ENCODE measurements around the gene AKR1A1. TPM values are rescaled to one million over a fixed set of nuclear protein-coding genes. Genes with fewer than 3 reads are reported as not detected.

Gene AKR1A1
- total RNA-seq, 2 donors from 2014 or later: 155 to 178 TPM

- no peak for ATAC-seq (replicated peaks in 1 of 2)
Observed at GRCh38 chr1:45567911-45568310, 17.3 kb downstream of the AKR1A1 start.

GRCh38 chr1:45568421-45568820 is 17.8 kb downstream of the AKR1A1 start:
- H3K4me1 Mint-ChIP-seq (ENCODE audit: low read depth): peaks cover 4% of the 10 kb centered on the region
- H3K4me3 Mint-ChIP-seq: no peak overlapping the region
- DNase-seq: no peak
- H3K27me3 Mint-ChIP-seq (ENCODE audit: low read depth): no peaks in the 10 kb centered on the region
- no peak for ATAC-seq (replicated peaks in 1 of 2)
- H3K9me3 Mint-ChIP-seq: no peaks in the 10 kb centered on the region
- H3K27ac Mint-ChIP-seq: no peak overlapping the region
- peaks cover 0 to 6% of the 10 kb centered on the region in 2 donors for H3K36me3 Mint-ChIP-seq (ENCODE audit: insufficient read depth in 2 of 2)

More at GRCh38 chr1:45567911-45568310, 17.3 kb downstream of the AKR1A1 start:
- Mint-ChIP-seq H3K4me3 (no peak overlapping the region), H3K36me3 (ENCODE audit: insufficient read depth in 2 of 2) (peaks cover 0 to 11% of the 10 kb centered on the region in 2 donors), H3K27ac (no peak overlapping the region), H3K9me3 (no peaks in the 10 kb centered on the region), H3K27me3 (ENCODE audit: low read depth) (no peaks in the 10 kb centered on the region), H3K4me1 (ENCODE audit: low read depth) (peaks cover 4% of the 10 kb centered on the region)
- no peak for DNase-seq

- DNase-seq (no peak), ATAC-seq (replicated peaks in 1 of 2) (peak in 1 of 2 donors; percentile 14)
- Mint-ChIP-seq H3K27me3 (ENCODE audit: low read depth) (no peaks in the 10 kb centered on the region), H3K27ac (no peak overlapping the region), H3K9me3 (no peaks in the 10 kb centered on the region), H3K4me1 (ENCODE audit: low read depth) (peaks cover 4% of the 10 kb centered on the region), H3K36me3 (ENCODE audit: insufficient read depth in 2 of 2) (peaks cover 0 to 4% of the 10 kb centered on the region in 2 donors), H3K4me3 (no peak overlapping the region)
Observed at GRCh38 chr1:45569571-45569961, 18.9 kb downstream of the AKR1A1 start.

- Mint-ChIP-seq H3K4me1 (ENCODE audit: low read depth) (peaks cover 4% of the 10 kb centered on the region), H3K4me3 (no peak overlapping the region), H3K9me3 (no peaks in the 10 kb centered on the region), H3K27ac (no peak overlapping the region), H3K27me3 (ENCODE audit: low read depth) (no peaks in the 10 kb centered on the region), H3K36me3 (ENCODE audit: insufficient read depth in 2 of 2) (peaks cover 0 to 4% of the 10 kb centered on the region in 2 donors)
- ATAC-seq (replicated peaks in 1 of 2): peak; percentile 84 to 93
- DNase-seq: peak; percentile 66 to 70
Observed at GRCh38 chr1:45569962-45570581, 19.4 kb downstream of the AKR1A1 start.

- H3K36me3 Mint-ChIP-seq (ENCODE audit: insufficient read depth in 2 of 2): peaks cover 0 to 4% of the 10 kb centered on the region in 2 donors
- DNase-seq (no peak), ATAC-seq (replicated peaks in 1 of 2) (no peak)
- H3K4me3 Mint-ChIP-seq: no peak overlapping the region
- no peak overlapping the region for H3K27ac Mint-ChIP-seq
- H3K9me3 Mint-ChIP-seq: no peaks in the 10 kb centered on the region
- H3K27me3 Mint-ChIP-seq (ENCODE audit: low read depth): no peaks in the 10 kb centered on the region
- peaks cover 4% of the 10 kb centered on the region for H3K4me1 Mint-ChIP-seq (ENCODE audit: low read depth)
Observed at GRCh38 chr1:45570631-45571030, 20.0 kb downstream of the AKR1A1 start.

GRCh38 chr1:45573231-45573804 is 22.7 kb downstream of the AKR1A1 start:
- DNase-seq (no peak), ATAC-seq (replicated peaks in 1 of 2) (no peak)
- Mint-ChIP-seq H3K36me3 (ENCODE audit: insufficient read depth in 2 of 2) (peaks cover 0 to 2% of the 10 kb centered on the region in 2 donors), H3K4me1 (ENCODE audit: low read depth) (no peaks in the 10 kb centered on the region), H3K27me3 (ENCODE audit: low read depth) (no peaks in the 10 kb centered on the region), H3K9me3 (no peaks in the 10 kb centered on the region), H3K27ac (no peak overlapping the region), H3K4me3 (no peak overlapping the region)

GRCh38 chr1:45574105-45574626 is 23.5 kb downstream of the AKR1A1 start:
- no peak overlapping the region for H3K27ac Mint-ChIP-seq
- H3K36me3 Mint-ChIP-seq (ENCODE audit: insufficient read depth in 2 of 2): no peaks in the 10 kb centered on the region
- H3K9me3 Mint-ChIP-seq: no peaks in the 10 kb centered on the region
- no peak overlapping the region for H3K4me3 Mint-ChIP-seq
- no peaks in the 10 kb centered on the region for H3K4me1 Mint-ChIP-seq (ENCODE audit: low read depth)
- H3K27me3 Mint-ChIP-seq (ENCODE audit: low read depth): no peaks in the 10 kb centered on the region
- ATAC-seq (replicated peaks in 1 of 2) (no peak), DNase-seq (no peak)

GRCh38 chr1:45583264-45583665 is 32.6 kb downstream of the AKR1A1 start:
- peak overlapping the region; percentile 91 to 97 for H3K4me3 Mint-ChIP-seq
- no peaks in the 10 kb centered on the region for H3K27me3 Mint-ChIP-seq (ENCODE audit: low read depth)
- H3K36me3 Mint-ChIP-seq (ENCODE audit: insufficient read depth in 2 of 2): peaks cover 7 to 14% of the 10 kb centered on the region in 2 donors
- H3K27ac Mint-ChIP-seq: peak overlapping the region; percentile 93
- no peaks in the 10 kb centered on the region for H3K9me3 Mint-ChIP-seq
- ATAC-seq (replicated peaks in 1 of 2) (peak; percentile 79 to 82), DNase-seq (peak; percentile 94 to 96)
- H3K4me1 Mint-ChIP-seq (ENCODE audit: low read depth): peaks cover 40% of the 10 kb centered on the region

GRCh38 chr1:45583666-45584350 is 33.2 kb downstream of the AKR1A1 start, which contains the start of gene NASP:
Gene NASP (plus strand): TSS chr1:45584041. CDS start chr1:45584147, 106 bp downstream.
- Mint-ChIP-seq H3K27me3 (ENCODE audit: low read depth) (no peaks in the 10 kb centered on the region), H3K4me1 (ENCODE audit: low read depth) (peaks cover 44% of the 10 kb centered on the region), H3K9me3 (no peaks in the 10 kb centered on the region), H3K27ac (peak within 1 kb of the TSS; percentile 94), H3K36me3 (ENCODE audit: insufficient read depth in 2 of 2) (peaks cover 7 to 16% of the 10 kb centered on the region in 2 donors), H3K4me3 (peak within 1 kb of the TSS; percentile 91 to 97)
- ATAC-seq (replicated peaks in 1 of 2) (peak; percentile 68 to 73), DNase-seq (peak; percentile 93 to 96)

GRCh38 chr1:45584351-45585109 is 33.9 kb downstream of the AKR1A1 start:
- no peaks in the 10 kb centered on the region for H3K9me3 Mint-ChIP-seq
- H3K27me3 Mint-ChIP-seq (ENCODE audit: low read depth): no peaks in the 10 kb centered on the region
- DNase-seq (peak; percentile 85 to 89), ATAC-seq (replicated peaks in 1 of 2) (peak; percentile 38 to 48)
- peaks cover 48% of the 10 kb centered on the region for H3K4me1 Mint-ChIP-seq (ENCODE audit: low read depth)
- peak overlapping the region; percentile 91 to 97 for H3K4me3 Mint-ChIP-seq
- H3K27ac Mint-ChIP-seq: peak overlapping the region; percentile 94
- H3K36me3 Mint-ChIP-seq (ENCODE audit: insufficient read depth in 2 of 2): peaks cover 7 to 16% of the 10 kb centered on the region in 2 donors

GRCh38 chr1:45585110-45585426 is 34.4 kb downstream of the AKR1A1 start:
- Mint-ChIP-seq H3K27me3 (ENCODE audit: low read depth) (no peaks in the 10 kb centered on the region), H3K36me3 (ENCODE audit: insufficient read depth in 2 of 2) (peaks cover 7 to 16% of the 10 kb centered on the region in 2 donors), H3K4me1 (ENCODE audit: low read depth) (peaks cover 48% of the 10 kb centered on the region), H3K27ac (peak overlapping the region; percentile 94), H3K4me3 (peak overlapping the region; percentile 91 to 97), H3K9me3 (no peaks in the 10 kb centered on the region)
- no peak for ATAC-seq (replicated peaks in 1 of 2)
- DNase-seq: no peak

GRCh38 chr1:45585496-45586075 is 35.0 kb downstream of the AKR1A1 start:
- Mint-ChIP-seq H3K27me3 (ENCODE audit: low read depth) (no peaks in the 10 kb centered on the region), H3K36me3 (ENCODE audit: insufficient read depth in 2 of 2) (peaks cover 7 to 16% of the 10 kb centered on the region in 2 donors), H3K4me3 (peak overlapping the region; percentile 91 to 97), H3K4me1 (ENCODE audit: low read depth) (peaks cover 49% of the 10 kb centered on the region), H3K27ac (peak overlapping the region; percentile 94), H3K9me3 (no peaks in the 10 kb centered on the region)
- DNase-seq (peak in 1 of 2 donors; percentile 10), ATAC-seq (replicated peaks in 1 of 2) (no peak)
